IPS-11a (cell line): ENCODE results near the gene ERCC5.
A peak's percentile ranks its signal among the peaks of the same experiment; 100 is the strongest.

Source experiments
- H3K4me3 ChIP-seq: one replicate; pipeline ENCODE4 v1.5.1; 2013; ENCODE audit warnings: low read depth, low read length, control low read depth

Gene ERCC5

DNA sequence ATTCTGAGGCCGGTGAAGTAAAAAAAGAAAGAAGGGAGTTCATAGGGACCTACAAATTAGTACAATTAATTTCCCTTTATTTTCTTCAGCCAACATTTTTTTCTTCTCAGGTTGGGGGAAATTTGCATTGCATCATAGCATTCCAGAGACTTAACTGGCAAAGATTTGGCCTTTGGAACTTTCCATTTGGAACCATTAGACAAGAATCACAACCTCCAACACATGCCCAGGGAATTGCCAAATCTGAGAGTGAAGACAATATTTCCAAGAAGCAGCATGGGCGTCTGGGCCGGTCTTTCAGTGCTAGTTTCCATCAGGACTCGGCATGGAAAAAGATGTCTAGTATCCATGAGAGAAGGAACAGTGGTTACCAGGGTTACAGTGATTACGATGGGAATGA lies 6.4 kb upstream of the ERCC5 start:
- H3K4me3 ChIP-seq: no peak overlapping the region

DNA sequence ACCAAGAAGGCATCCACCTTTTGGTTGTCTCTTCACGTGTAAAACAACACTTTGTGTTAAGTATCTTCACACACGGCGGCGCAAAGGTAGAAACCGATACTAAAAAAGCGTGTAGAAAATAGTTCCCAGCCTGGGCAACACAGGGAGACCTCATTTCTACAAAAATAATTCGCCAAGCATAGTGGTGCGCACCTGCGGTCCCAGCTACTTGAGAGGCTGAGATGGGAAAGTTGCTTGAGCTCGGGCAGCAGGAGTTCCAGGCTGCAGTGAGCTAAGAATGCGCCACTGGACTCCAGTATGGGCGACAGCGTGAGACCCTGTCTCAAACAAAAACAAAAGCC lies 573 bp upstream of the ERCC5 start:
- H3K4me3 ChIP-seq: peak overlapping the region; percentile 94

DNA sequence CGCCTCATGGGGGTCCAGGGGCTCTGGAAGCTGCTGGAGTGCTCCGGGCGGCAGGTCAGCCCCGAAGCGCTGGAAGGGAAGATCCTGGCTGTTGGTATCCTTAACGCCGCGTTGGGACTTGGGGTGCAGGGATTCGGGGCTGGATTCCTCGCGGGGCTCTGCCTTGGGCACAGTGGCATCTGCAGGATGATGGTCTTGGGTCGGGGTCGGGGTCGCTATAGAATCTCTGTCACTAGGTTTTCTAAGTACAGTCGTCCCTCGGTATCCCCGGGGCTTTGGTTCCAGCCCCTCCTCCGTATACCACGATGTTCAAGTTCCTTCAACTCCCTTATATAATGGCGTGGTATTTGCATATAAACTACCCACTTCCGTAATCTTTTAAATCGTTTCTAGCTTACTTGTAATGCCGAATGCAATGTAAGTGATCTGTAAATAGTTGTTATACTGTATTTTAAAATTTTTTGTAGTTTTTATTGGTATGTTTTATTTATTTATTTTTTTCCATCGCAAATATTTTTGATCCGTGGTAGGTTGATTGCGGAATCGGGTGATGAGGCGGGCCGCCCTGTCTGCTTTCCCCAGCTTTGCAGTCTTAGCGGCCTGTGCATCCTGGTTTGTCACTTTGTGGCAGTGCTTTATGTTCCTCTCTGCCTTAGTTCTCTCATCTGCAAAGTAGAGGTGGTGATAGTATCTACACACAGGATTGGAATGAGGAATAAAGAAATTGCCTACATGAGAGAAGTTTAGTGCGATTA lies 606 bp downstream of the ERCC5 start:
- H3K4me3 ChIP-seq: peak overlapping the region; percentile 94

DNA sequence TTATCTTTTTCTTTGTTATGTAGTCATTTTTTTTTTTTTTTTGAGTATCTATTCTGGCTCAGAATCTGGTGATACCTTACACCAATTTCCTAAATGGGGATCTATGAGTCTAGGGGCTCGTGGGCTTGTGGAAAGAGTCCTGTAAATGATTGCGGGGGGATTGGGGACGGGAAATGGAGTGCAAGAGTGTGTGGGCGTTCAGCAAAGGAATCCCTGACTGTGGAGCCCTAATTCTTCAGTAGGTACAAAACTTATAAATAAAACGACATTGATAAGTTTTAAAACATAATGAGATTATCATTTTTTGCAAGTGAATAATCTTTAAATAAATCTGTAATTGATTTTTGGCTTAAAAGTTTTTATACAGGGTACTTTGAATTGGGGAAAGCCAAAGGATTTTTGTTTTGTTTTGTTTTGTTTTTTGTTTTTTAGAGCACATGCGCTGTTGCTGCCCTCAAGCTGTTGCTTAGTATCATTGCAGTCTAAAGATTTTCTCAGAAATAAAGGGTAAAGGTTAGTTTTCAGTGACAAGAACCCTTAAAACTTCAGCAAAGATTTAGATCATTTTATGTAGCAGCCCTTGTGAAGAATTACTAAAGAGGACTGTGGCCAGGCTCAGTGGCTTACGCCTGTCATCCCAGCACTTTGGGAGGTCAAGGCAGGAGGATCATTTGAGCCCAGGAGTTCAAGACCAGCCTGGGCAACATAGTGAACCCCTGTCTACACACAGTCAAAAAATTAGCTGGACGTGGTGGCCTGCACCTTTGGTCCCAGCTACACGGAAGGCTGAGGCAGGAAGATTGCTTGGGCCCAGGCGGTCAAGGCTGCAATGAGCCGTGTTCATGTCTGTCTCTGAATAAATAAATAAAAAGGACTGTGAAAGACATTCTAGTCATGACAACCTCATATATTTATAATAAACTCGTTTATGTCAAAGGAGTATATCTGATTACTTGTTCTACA lies 1.7 kb downstream of the ERCC5 start:
- H3K4me3 ChIP-seq: no peak overlapping the region

DNA sequence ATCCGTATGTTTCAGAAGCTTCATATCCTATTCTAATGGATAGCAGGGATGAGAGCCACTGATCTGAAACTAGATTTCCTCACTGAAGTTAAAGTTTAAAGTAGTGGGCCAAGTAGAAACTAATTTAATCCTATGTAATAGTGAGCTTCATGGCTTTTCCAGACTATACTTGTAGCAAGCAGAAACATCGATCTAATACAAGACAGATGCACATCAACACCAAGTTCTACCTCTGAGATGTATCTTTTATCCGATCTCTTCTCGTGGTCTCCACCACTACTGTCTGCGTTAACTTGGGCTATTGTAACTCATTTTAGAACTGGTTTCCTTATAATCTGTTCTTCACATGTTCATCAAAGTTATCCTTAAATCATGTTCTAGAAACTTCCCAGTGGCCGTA lies 3.1 kb downstream of the ERCC5 start:
- H3K4me3 ChIP-seq: no peak overlapping the region

DNA sequence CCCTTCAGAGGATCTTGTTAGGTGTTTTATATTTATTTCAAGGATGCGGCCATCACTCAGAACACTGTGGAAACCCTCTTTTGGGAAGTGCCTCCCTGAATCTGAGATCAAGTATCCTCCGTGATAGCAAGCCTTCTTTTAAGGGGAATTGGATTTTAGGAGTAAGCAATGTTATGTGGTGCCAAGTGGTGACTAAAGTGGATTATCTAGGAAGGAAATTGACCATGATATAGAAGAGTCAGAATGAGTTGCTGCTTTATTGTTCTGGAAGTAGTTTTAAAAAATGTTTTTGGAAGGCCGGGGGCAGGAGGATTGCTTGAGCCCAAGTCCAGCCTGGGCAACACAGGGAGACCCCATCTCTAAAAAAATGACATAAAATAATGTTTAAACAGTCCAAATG lies 6.7 kb downstream of the ERCC5 start:
- H3K4me3 ChIP-seq: no peak overlapping the region

DNA sequence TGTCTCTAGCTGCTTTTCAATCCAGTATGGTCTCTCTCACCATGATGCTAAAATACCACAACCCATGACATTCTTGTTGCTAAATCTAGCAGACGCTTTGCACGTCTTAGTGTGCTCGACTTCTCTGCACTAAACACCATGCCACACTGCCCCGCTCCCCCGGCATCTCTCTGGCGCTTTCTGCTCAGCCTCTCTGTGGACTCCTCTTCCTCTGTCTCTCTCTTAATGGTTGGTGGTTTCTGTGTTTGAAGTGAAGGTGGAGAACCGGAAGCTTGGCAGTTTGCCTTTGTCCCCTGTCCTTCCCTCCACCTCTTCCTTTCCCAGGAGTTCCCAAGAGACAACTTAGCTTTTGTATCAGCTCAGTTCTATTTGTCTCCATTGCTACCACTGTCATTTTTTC lies 8.8 kb downstream of the ERCC5 start:
- H3K4me3 ChIP-seq: no peak overlapping the region

DNA sequence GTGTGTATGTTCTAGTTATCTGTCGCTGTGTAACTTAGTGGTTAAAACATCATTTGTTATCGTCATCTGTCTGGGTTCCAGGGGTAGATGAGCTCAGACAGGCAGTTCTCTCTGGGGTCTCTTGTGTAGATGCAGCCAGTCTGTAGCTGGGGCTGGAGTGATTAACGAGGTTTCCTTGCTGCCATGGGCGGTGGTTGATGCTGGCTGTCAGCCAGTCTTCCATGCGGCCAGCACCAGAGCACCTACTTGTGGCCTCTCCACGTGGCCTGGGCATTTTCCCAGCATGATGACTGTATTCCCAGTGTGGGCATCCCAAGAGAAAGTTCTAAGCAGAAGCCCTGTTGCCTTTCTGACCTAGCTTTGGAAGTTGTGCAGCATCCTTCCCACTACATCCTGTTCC lies 10.7 kb downstream of the ERCC5 start:
- no peak overlapping the region for H3K4me3 ChIP-seq

DNA sequence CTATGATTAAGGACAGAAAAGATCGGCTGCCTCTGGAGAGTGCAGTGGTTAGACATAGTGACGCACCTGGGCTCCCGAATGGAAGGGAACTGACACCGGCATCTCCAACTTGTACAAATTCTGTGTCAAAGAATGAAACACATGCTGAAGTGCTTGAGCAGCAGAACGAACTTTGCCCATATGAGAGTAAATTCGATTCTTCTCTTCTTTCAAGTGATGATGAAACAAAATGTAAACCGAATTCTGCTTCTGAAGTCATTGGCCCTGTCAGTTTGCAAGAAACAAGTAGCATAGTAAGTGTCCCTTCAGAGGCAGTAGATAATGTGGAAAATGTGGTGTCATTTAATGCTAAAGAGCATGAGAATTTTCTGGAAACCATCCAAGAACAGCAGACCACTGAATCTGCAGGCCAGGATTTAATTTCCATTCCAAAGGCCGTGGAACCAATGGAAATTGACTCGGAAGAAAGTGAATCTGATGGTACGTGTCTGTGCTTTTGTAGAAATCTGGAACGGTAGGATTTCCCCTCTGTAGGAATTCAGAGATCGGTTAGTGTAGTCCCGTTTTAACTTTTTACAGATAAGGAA lies 16.9 kb downstream of the ERCC5 start:
- no peak overlapping the region for H3K4me3 ChIP-seq

DNA sequence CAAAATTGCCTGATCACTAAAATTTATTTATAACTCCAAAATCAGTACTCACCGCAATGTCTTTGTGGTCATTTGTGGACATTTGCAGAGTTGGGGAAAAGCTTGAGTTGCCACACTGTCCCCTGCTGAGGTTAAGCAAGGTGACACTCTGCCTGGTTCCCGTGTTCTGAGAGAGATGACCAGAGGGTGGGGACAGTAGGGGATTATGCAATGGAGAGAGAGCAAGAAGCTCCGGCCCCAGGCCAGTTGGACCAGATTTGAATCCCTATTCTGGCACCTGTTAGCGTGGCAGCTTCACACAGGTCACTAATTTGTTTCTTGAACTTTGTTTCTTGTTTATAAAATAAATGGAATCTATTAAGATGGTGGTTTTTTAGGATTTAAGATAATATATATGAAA lies 17.8 kb downstream of the ERCC5 start:
- H3K4me3 ChIP-seq: no peak overlapping the region

DNA sequence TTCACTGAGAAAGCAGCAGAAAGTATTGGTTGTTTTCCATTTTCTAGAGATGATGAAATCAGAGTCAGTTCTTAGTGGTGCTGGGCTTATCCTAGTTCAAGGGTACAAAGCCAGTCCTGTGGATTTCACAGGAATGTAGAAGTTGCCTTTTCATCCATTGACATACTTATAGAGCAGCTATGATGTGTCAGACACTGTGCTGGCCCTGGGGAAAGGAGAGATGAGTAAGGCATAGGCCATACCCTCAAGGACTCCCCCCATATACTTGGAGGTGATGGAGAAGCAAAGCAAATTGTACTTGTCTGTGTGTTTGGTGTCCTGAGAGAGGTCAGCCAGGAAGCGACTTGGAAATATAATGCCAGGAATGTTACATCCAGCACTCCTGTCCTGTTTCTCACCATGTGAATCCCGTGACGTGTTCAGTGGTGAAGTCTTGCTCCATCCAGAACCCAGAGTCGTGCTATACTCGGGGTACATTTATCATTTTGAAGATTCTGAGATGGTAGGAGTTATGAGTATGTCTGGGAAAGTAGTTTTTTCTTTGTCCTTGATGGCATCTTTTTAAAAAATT lies 22.6 kb downstream of the ERCC5 start:
- no peak overlapping the region for H3K4me3 ChIP-seq

DNA sequence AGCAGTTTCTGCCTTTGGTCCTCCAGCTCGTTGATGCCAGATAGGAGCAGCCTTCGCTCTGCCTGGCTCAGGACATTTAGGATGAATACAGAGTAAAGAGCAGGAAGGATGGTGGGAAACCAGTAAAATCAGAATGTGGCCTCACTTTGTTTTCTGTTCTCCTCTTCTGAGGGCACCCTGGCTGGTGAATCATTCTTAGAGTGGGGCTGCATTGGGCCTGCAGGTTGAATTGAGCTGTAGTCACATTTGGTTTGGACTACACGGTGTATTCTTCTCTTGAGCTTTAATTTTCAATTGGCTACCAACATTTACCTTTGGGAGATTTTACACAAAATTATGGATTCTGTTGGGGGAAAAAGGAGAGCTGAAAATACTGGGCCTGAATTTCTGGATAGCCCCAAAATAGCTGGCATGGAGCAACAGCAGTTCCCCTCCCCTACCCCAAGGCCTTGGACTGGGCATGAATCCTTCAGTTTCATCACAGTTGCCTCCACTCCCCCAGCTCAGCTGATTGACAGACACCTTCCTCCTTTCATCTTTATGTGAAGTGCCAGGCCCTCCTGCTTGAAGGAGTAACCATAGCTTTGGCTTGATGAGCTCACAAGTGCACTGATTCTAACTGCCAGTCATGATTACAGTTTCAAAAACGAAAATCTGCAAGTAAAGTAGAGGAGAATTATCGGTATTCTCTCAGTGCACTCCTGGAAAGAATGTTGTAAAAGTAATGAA lies 24.3 kb downstream of the ERCC5 start:
- no peak overlapping the region for H3K4me3 ChIP-seq

DNA sequence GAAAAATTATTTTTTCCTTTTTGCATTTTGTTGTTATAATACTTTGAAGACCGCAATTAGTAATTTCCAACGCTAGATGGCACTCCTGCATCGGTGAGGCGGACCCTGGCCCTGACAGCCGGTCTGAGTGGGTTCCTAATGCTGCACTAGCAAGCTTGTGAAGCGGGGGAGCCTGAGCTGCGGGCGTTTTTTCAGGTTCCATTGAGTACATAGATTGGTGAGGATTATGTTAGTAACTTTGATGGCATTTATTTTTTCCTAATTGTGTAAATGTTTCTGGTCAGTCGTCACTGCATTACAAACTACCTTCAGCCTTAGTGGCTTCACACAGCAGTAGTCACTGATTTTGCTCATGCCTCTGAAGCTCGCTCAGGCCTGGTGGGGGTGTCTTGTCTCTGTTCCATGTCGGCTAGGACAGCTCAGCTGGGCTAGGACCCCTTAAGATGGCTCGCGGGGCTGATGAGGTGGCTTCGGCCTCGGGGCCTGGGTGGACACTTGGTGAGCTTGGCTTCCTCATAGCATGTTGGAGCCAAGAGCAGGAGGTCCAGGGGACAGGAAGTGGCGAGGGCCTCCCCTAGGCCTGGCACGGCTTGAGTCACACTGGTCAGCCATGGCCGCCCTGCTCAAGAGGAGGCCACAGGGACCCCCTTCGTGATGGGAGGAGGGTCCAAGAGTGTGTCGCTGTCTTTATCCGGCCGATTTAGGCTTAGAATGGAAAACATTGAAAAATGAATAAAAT lies 25.0 kb downstream of the ERCC5 start:
- H3K4me3 ChIP-seq: no peak overlapping the region

DNA sequence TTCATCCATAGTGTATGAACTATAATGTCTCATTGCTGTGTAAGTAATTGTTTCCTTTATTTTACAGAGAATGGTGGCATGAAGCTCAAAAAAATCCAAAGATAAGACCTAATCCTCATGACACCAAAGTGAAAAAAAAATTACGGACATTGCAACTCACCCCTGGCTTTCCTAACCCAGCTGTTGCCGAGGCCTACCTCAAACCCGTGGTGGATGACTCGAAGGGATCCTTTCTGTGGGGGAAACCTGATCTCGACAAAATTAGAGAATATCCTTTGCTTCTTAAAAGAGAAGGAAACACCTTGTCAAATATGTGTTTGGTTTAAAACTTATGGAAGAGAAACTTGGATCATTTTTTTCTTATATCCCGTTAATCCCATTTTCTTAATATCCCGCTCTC lies 26.3 kb downstream of the ERCC5 start:
- no peak overlapping the region for H3K4me3 ChIP-seq

DNA sequence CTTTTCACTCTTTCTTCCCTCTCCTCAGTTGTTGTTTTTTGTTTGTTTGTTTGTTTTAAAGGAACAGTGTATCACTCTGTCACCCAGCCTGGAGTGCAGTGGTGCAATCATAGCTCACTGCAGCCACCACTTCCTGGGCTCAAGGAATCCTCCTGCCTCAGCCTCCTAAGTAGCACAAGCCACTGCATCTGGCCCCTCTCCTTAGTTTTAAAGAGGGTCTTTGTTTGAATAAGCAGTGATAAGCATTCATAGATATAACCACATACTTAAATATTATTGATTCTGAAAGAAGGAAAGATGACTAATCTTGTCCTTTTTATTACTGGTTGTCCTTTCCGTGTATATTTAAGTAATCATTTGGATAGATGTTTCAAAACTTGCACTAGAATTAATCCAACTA lies 26.7 kb downstream of the ERCC5 start:
- H3K4me3 ChIP-seq: no peak overlapping the region

DNA sequence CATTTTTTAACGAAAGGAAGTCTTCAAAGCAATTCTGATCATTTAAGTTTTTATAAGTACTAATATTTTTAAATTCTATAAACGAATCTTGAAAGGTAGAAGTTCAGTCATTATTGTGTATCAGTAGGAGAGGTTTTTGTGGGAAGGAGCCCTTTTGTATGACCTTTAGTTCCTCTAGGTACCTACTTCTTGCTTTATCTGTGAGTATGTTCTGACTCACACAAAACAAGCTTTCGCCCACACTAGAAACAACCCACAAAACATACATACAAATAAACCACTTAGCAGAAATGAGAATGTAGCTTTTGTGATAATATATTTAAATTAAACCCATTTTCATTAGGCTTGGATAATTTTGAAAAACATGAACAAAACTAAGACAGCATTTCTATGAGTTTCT lies 27.8 kb downstream of the ERCC5 start:
- H3K4me3 ChIP-seq: no peak overlapping the region

DNA sequence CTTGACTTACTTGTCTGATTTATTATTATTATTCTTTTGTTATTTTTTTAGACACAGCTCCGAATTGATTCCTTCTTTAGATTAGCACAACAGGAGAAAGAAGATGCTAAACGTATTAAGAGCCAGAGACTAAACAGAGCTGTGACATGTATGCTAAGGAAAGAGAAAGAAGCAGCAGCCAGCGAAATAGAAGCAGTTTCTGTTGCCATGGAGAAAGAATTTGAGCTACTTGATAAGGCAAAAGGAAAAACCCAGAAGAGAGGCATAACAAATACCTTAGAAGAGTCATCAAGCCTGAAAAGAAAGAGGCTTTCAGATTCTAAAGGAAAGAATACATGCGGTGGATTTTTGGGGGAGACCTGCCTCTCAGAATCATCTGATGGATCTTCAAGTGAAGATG lies 29.4 kb downstream of the ERCC5 start:
- H3K4me3 ChIP-seq: no peak overlapping the region

DNA sequence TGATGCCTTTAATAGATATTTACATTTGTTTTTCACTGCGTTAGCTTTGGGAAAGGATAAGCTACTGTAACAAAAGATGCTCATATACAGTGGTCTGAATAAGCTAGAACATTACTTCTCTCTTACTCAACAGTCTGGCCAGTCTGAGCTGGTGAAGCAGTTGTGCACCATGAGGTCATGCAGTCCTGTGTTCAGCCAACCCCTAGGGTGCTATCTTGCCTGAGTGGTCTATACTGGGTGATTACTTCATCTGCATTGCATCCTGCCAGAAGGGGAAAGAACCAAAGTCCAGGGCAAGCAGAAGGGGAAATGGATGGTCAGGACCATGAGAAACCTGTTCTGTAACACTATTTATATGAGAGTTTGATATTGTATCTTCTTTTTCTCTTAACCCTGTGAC lies 31.5 kb downstream of the ERCC5 start:
- no peak overlapping the region for H3K4me3 ChIP-seq

DNA sequence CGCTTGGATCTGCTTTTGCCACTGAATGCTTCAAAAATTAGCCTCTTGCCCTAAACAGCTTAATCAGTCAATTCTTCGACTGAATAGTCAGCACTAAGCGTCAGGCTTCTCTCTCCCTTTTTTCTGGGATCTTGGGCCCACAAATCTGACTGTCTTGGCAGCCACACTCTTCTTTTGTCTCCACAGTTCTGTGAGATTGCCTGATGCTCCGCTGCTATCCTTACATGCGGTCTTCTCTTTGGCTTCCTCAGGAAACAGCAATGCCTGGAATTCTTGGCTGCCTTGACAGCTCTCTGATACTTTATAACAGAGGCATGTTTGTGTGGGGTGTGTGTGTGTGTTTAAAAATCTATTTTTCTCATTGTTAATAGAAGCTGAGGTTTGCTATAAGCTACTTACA lies 32.6 kb downstream of the ERCC5 start:
- H3K4me3 ChIP-seq: no peak overlapping the region

DNA sequence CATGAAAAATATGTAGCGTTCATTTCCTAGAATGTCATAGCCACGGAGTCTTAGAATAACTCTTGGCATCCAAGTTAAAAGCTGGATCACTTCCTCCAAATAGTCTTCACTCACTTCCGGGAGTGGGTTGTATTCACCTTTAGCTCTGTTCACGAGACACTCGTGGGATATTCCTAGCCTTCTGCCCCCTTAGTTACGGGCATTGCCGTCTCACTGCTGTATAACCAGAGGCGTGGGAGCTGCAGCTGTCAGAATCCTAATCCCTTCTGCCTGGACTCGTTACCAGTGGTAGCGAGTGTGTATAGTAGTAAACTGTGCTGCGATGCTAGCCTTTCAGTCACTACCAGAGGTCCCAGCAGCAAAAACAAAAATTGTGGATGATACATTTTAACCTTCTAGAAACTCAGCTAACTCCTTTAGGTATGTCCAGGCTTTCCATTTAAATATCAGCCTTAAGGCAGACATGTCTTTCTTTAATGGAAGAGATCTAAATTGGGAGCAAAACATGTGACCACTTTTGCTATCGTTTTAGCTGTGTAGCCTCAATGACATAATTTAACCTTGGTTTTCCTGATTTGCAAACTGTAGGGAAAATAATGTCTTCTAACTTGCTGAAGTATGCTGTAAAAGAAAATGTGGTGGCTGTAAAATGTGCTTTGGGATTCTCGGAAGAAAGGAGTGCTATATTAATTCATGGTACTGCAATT lies 34.1 kb downstream of the ERCC5 start:
- no peak overlapping the region for H3K4me3 ChIP-seq
